ENCODE measurements around the gene FGD5.

The FGD5 gene

GRCh38 chr3:14775563-14775962 is 43.2 kb upstream of the FGD5 start:
- no peaks in the 10 kb centered on the region for H3K79me2 ChIP-seq
- no peak overlapping the region for H3K4me3 ChIP-seq (ENCODE audit: low read depth, low read length)
- no peak for TF ChIP-seq CTCF (IDR thresholded peaks at IDR 0.05)
- no peak overlapping the region for H3K4me2 ChIP-seq (ENCODE audit: low read length)
- H3K9me3 ChIP-seq (ENCODE audit: control insufficient read depth, low read length) = no peaks in the 10 kb centered on the region
- H3K4me1 ChIP-seq = no peaks in the 10 kb centered on the region
- no peak overlapping the region for H3K9ac ChIP-seq
- no peaks in the 10 kb centered on the region for H3K36me3 ChIP-seq (ENCODE audit: control insufficient read depth, insufficient read depth, low read length)
- no peak overlapping the region for H2AFZ ChIP-seq
- H3K27me3 ChIP-seq (ENCODE audit: control insufficient read depth, insufficient read depth, low read length) = no peaks in the 10 kb centered on the region
- no peak overlapping the region for H3K27ac ChIP-seq

GRCh38 chr3:14779069-14779685 is 39.6 kb upstream of the FGD5 start:
- no peaks in the 10 kb centered on the region for H3K4me1 ChIP-seq
- H3K9ac ChIP-seq = no peak overlapping the region
- no peak overlapping the region for H3K27ac ChIP-seq
- no peaks in the 10 kb centered on the region for H3K9me3 ChIP-seq (ENCODE audit: control insufficient read depth, low read length)
- no peaks in the 10 kb centered on the region for H3K27me3 ChIP-seq (ENCODE audit: control insufficient read depth, insufficient read depth, low read length)
- no peak overlapping the region for H3K4me3 ChIP-seq (ENCODE audit: low read depth, low read length)
- H3K4me2 ChIP-seq (ENCODE audit: low read length) = no peak overlapping the region
- TF ChIP-seq CTCF (IDR thresholded peaks at IDR 0.05) = no peak
- H3K79me2 ChIP-seq = no peaks in the 10 kb centered on the region
- no peak overlapping the region for H2AFZ ChIP-seq
- H3K36me3 ChIP-seq (ENCODE audit: control insufficient read depth, insufficient read depth, low read length) = no peaks in the 10 kb centered on the region

GRCh38 chr3:14780927-14781507 is 37.7 kb upstream of the FGD5 start:
- H3K4me2 ChIP-seq (ENCODE audit: low read length) = no peak overlapping the region
- H3K9me3 ChIP-seq (ENCODE audit: control insufficient read depth, low read length) = no peaks in the 10 kb centered on the region
- H3K27ac ChIP-seq = no peak overlapping the region
- H3K36me3 ChIP-seq (ENCODE audit: control insufficient read depth, insufficient read depth, low read length) = no peaks in the 10 kb centered on the region
- H3K4me1 ChIP-seq = no peaks in the 10 kb centered on the region
- H3K9ac ChIP-seq = no peak overlapping the region
- no peak overlapping the region for H3K4me3 ChIP-seq (ENCODE audit: low read depth, low read length)
- H3K27me3 ChIP-seq (ENCODE audit: control insufficient read depth, insufficient read depth, low read length) = no peaks in the 10 kb centered on the region
- no peaks in the 10 kb centered on the region for H3K79me2 ChIP-seq
- no peak overlapping the region for H2AFZ ChIP-seq
- TF ChIP-seq CTCF (IDR thresholded peaks at IDR 0.05) = no peak

GRCh38 chr3:14783480-14784086 is 35.2 kb upstream of the FGD5 start:
- no peak overlapping the region for H2AFZ ChIP-seq
- H3K79me2 ChIP-seq = no peaks in the 10 kb centered on the region
- no peak overlapping the region for H3K4me2 ChIP-seq (ENCODE audit: low read length)
- TF ChIP-seq CTCF (IDR thresholded peaks at IDR 0.05) = no peak
- no peaks in the 10 kb centered on the region for H3K27me3 ChIP-seq (ENCODE audit: control insufficient read depth, insufficient read depth, low read length)
- no peaks in the 10 kb centered on the region for H3K9me3 ChIP-seq (ENCODE audit: control insufficient read depth, low read length)
- H3K4me3 ChIP-seq (ENCODE audit: low read depth, low read length) = no peak overlapping the region
- H3K9ac ChIP-seq = no peak overlapping the region
- no peaks in the 10 kb centered on the region for H3K4me1 ChIP-seq
- H3K36me3 ChIP-seq (ENCODE audit: control insufficient read depth, insufficient read depth, low read length) = no peaks in the 10 kb centered on the region
- no peak overlapping the region for H3K27ac ChIP-seq

Data from parathyroid adenoma (tissue), 2 donors.